ENCODE measurements around the gene AHCYL2. TPM values are rescaled to one million over a fixed set of nuclear protein-coding genes. Genes with fewer than 3 reads are reported as not detected.
"Not testable (repeated sequence)": the region's sequence is repeated elsewhere in the genome, so short reads cannot be mapped to it uniquely, and the experiment has no call there.

The AHCYL2 gene
- total RNA-seq, 2 experiments from 2014 or later = 10.0 to 12.1 TPM

DNA sequence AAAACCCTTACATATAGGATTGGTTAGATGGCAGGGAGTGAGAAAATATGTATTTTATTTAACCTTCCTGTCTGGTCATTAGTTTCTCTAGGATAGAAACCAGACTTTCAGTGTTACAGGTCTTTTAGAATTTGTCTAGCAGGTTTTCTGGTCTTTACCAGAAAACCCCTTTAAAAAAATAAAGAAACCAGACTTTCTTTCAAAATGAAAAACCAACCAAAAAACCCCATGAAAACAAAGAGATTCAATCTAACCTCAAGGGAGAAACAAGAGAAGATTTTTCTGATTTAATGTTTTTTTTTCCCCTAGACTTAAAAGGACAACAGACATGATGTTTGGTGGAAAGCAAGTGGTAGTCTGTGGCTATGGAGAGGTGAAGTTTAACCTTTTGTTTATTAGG lies 180.7 kb downstream of the AHCYL2 start:
- peaks cover 10% of the 10 kb centered on the region for H3K36me3 Mint-ChIP-seq
- H3K27ac Mint-ChIP-seq = no peak overlapping the region
- DNase-seq (no peak), ATAC-seq (ENCODE audit: low read depth) (no peak)
- no peak overlapping the region for H3K4me3 Mint-ChIP-seq
- H3K9me3 Mint-ChIP-seq = no peaks in the 10 kb centered on the region
- no peaks in the 10 kb centered on the region for H3K27me3 Mint-ChIP-seq
- POLR2A ChIA-PET = no interaction called here
- H3K4me1 Mint-ChIP-seq = no peaks in the 10 kb centered on the region

DNA sequence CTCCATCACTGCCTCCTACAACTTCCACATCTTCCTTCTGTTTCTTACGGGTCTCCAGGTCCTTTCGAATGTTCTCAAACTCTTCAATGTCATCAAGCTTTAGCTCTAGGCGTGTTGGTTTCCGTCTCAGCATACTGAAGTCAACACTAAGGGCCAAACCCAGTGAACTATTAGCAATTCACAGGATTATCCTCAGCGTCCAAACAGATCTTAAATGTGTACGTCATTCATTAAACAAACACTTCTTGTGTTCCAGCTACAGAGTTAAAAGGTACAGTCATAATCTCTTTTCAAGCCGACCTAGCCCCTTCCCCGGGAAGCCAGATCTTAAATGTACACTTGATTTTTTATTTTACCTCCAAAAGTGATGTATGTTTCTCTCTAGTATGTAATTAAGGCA lies 185.4 kb downstream of the AHCYL2 start:
- H3K4me1 Mint-ChIP-seq; DNase-seq; H3K27me3 Mint-ChIP-seq; H3K4me3 Mint-ChIP-seq; H3K9me3 Mint-ChIP-seq; ATAC-seq (ENCODE audit: low read depth); H3K27ac Mint-ChIP-seq; POLR2A ChIA-PET: not testable (repeated sequence)
- peaks cover 25% of the 10 kb centered on the region for H3K36me3 Mint-ChIP-seq

- Mint-ChIP-seq H3K27ac (no peak overlapping the region), H3K4me3 (no peak overlapping the region), H3K36me3 (peaks cover 23% of the 10 kb centered on the region), H3K4me1 (no peaks in the 10 kb centered on the region), H3K9me3 (peaks cover 6% of the 10 kb centered on the region), H3K27me3 (no peaks in the 10 kb centered on the region)
- DNase-seq (no peak), ATAC-seq (ENCODE audit: low read depth) (no peak)
- POLR2A ChIA-PET = no interaction called here
These were observed 187.7 kb downstream of the AHCYL2 start for GRCh38 chr7:129412501-129412900.

DNA sequence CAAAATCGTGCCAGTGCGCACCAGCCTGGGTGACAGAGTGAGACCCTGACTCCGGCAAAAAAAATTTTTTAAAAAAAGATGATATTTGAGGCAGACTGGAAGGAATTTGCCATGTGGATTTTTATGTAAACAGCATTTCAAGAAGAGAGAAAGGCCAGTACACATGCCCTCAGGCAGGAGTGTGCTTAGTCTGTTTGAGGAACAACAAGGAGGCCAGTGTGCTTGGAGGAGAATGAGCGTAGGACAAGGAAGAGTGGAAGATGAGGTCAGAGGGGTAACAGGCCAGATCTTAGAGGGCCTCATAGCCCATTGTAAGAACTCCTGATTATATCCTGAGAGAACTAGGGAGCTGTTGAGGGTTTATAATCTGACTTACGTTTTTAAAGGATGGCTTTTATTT lies 192.2 kb downstream of the AHCYL2 start:
- no peak for ATAC-seq (ENCODE audit: low read depth)
- no peaks in the 10 kb centered on the region for H3K27me3 Mint-ChIP-seq
- H3K9me3 Mint-ChIP-seq = peaks cover 3% of the 10 kb centered on the region
- POLR2A ChIA-PET = no interaction called here
- peaks cover 11% of the 10 kb centered on the region for H3K36me3 Mint-ChIP-seq
- H3K4me1 Mint-ChIP-seq = no peaks in the 10 kb centered on the region
- H3K4me3 Mint-ChIP-seq = no peak overlapping the region
- no peak overlapping the region for H3K27ac Mint-ChIP-seq
- no peak for DNase-seq

GRCh38 chr7:129421717-129422250 lies 197.0 kb downstream of the AHCYL2 start:
- DNase-seq (no peak), ATAC-seq (ENCODE audit: low read depth) (no peak)
- POLR2A ChIA-PET = no interaction called here
- Mint-ChIP-seq H3K36me3 (peaks cover 7% of the 10 kb centered on the region), H3K27ac (no peak overlapping the region), H3K4me1 (peaks cover 7% of the 10 kb centered on the region), H3K4me3 (no peak overlapping the region), H3K27me3 (no peaks in the 10 kb centered on the region), H3K9me3 (no peaks in the 10 kb centered on the region)

- Mint-ChIP-seq H3K27ac (no peak overlapping the region), H3K9me3 (no peaks in the 10 kb centered on the region), H3K4me1 (peaks cover 11% of the 10 kb centered on the region), H3K4me3 (no peak overlapping the region), H3K36me3 (peaks cover 7% of the 10 kb centered on the region), H3K27me3 (no peaks in the 10 kb centered on the region)
- POLR2A ChIA-PET = no interaction called here
- DNase-seq (no peak), ATAC-seq (ENCODE audit: low read depth) (no peak)
These were observed 197.9 kb downstream of the AHCYL2 start for GRCh38 chr7:129422727-129423126.

DNA sequence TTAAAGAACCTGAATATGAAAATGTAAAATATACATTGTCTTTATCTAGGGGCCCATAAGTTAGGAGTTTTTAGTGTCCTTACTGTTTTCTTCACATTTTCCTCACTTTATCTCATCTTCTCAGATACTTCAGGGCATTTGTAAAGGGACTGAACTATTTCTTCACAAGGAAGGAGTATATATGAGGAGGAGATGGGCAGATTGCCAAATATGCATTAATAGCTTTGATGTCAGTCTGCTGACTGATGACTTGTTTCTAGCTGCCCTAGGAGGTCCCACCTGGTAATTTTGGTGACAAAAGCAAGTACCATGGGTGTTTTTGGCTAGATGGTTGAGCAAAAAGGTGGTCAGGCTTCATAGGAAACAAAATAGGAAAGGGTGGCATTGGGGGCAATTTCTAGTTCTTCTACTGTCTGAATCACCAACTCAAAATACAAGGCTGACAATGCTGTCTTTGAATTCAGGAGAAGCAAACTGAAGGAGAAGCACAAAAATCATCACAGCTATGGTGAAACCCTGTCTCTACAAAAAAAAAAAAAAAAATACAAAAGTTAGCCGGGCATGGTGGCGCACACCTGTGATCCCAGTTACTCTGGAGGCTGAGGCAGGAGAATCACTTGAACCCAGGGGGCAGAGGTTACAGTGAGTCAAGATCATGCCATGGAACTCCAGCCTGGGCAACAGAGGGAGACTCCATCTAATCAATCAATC lies 199.0 kb downstream of the AHCYL2 start:
- no peak for ATAC-seq (ENCODE audit: low read depth)
- Mint-ChIP-seq H3K9me3 (no peaks in the 10 kb centered on the region), H3K27ac (no peak overlapping the region), H3K27me3 (no peaks in the 10 kb centered on the region), H3K36me3 (peaks cover 13% of the 10 kb centered on the region), H3K4me1 (peaks cover 11% of the 10 kb centered on the region), H3K4me3 (no peak overlapping the region)
- POLR2A ChIA-PET = no interaction called here
- no peak for DNase-seq

DNA sequence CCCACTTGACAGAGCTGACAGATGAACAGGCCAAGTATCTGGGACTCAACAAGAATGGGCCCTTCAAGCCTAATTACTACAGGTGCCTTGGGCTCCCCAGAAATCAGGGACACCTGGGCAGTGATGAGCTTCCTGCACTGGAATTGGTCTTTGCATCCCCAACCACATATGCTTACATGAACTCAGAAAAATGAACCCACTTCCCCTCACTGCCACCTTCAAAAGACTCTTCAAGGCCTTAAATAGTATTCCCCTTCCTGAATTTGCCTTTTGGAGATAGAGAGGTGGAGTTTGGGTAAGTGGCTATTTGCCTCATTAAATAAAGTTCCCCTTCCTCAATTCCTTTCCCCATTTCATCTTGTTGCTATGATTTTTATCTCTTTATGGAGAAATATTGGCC lies 201.7 kb downstream of the AHCYL2 start:
- Mint-ChIP-seq H3K27me3 (no peaks in the 10 kb centered on the region), H3K9me3 (no peaks in the 10 kb centered on the region), H3K4me1 (peaks cover 11% of the 10 kb centered on the region), H3K36me3 (peaks cover 15% of the 10 kb centered on the region), H3K27ac (no peak overlapping the region), H3K4me3 (no peak overlapping the region)
- DNase-seq (no peak), ATAC-seq (ENCODE audit: low read depth) (no peak)
- POLR2A ChIA-PET = no interaction called here

DNA sequence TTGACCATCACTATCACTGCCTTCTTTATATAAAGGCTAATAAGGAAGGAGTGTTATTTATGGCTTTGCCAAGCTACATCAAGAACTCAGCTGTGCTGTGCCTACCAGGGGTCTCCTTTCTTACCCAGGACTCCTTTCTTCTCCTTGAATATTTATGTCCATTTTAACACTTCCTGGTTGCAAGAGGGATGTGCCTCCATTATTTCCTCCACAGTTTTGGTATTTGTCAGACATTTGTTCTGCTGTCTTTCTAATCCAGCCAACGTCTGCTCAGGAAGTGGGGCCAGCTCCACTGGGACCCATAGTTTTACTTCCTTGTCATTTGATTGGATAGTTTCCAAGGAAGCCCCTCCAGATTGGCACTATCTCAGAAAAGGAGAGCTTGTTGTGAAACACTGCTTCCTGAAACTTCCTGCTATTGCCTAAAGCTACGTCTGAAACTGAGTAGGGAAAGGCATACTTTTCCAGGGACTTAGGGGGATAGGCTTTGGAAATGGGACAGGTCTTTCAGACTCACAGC lies 202.8 kb downstream of the AHCYL2 start:
- ATAC-seq (ENCODE audit: low read depth) (no peak), DNase-seq (no peak)
- peaks cover 4% of the 10 kb centered on the region for H3K27me3 Mint-ChIP-seq
- peaks cover 15% of the 10 kb centered on the region for H3K36me3 Mint-ChIP-seq
- peaks cover 11% of the 10 kb centered on the region for H3K4me1 Mint-ChIP-seq
- POLR2A ChIA-PET = no interaction called here
- H3K27ac Mint-ChIP-seq = no peak overlapping the region
- H3K4me3 Mint-ChIP-seq = no peak overlapping the region
- H3K9me3 Mint-ChIP-seq = no peaks in the 10 kb centered on the region

DNA sequence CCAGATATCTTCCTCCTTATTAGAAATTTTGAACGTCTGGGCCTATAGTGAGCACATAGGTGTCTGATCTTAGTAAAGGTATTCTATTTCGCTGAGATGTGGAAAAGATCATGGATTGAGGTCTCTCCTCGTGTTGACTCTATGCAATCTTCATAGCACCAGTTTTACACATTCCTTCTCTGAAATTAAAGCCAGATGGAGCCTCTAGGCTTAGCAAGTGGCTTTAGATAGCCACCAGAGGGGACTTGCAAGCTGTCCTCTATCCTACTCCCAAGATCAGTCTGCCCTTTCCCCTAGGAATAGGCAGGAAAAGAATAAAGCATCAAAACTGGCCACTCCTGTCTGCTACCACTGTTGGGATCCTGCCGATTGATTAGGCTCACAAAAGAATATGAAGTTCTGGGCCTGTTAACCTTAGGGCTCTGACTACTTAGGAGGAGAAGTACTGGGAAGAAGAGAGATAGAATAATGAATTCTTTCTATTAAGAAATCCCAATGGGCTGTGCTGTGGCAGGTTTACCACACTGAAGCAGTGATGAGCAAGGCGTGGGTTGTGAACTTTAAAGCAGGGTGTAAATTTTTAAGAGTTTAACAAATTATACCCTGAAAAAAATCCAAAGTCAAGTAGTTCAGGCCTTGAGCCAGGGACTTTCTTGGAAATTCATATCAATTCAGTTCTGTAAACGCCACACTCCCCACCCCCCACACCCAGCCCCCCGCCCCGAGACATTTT lies 207.2 kb downstream of the AHCYL2 start:
- no peak overlapping the region for H3K4me3 Mint-ChIP-seq
- no peak for DNase-seq
- peaks cover 17% of the 10 kb centered on the region for H3K4me1 Mint-ChIP-seq
- no peak overlapping the region for H3K27ac Mint-ChIP-seq
- ATAC-seq (ENCODE audit: low read depth) = no peak
- H3K27me3 Mint-ChIP-seq = peaks cover 12% of the 10 kb centered on the region
- no peaks in the 10 kb centered on the region for H3K9me3 Mint-ChIP-seq
- H3K36me3 Mint-ChIP-seq = peaks cover 8% of the 10 kb centered on the region
- POLR2A ChIA-PET = no interaction called here

- H3K27me3 Mint-ChIP-seq = peaks cover 12% of the 10 kb centered on the region
These were observed 209.2 kb downstream of the AHCYL2 start, which contains the start of gene STRIP2 for GRCh38 chr7:129433847-129434674. TSS of gene STRIP2 (plus strand) at chr7:129434432. CDS start at chr7:129434473, 41 bp downstream.

GRCh38 chr7:129434675-129435318 lies 210.0 kb downstream of the AHCYL2 start:
- peaks cover 21% of the 10 kb centered on the region for H3K4me1 Mint-ChIP-seq
- ATAC-seq (ENCODE audit: low read depth) (no peak), DNase-seq (peak; percentile 39)
- H3K27ac Mint-ChIP-seq = no peak overlapping the region
- POLR2A ChIA-PET = interaction anchor here (0.7 to 1.4 kb wide), 3 partner anchors 65 to 390 kb away, joined by 3 to 4 read pairs (median 3); no protein-coding TSS in a partner anchor
- peak overlapping the region; percentile 90 for H3K4me3 Mint-ChIP-seq
- peaks cover 12% of the 10 kb centered on the region for H3K27me3 Mint-ChIP-seq
- no peaks in the 10 kb centered on the region for H3K36me3 Mint-ChIP-seq
- no peaks in the 10 kb centered on the region for H3K9me3 Mint-ChIP-seq

More at GRCh38 chr7:129433847-129434674, 209.2 kb downstream of the AHCYL2 start, which contains the start of gene STRIP2:
- DNase-seq = peak; percentile 97
- Mint-ChIP-seq H3K36me3 (peaks cover 2% of the 10 kb centered on the region), H3K9me3 (no peaks in the 10 kb centered on the region), H3K4me3 (peak within 1 kb of the TSS; percentile 90), H3K4me1 (peaks cover 20% of the 10 kb centered on the region), H3K27ac (peak within 1 kb of the TSS; percentile 79)
- ATAC-seq (ENCODE audit: low read depth) = peak; percentile 93
- POLR2A ChIA-PET = interaction anchor here (0.7 to 1.4 kb wide), 4 partner anchors 66 to 515 kb away, joined by 3 to 4 read pairs (median 4); no protein-coding TSS in a partner anchor
